HG02970 (cell line): ENCODE data around the gene METTL1.
"Not testable (repeated sequence)": the region's sequence is repeated elsewhere in the genome, so short reads cannot be mapped to it uniquely, and the experiment has no call there.

Source experiments
- ATAC-seq: cut with Tn5 transposase; IDR thresholded peaks from one replicate; pipeline ENCODE4 v1.9.1; 2021; ENCODE audit warnings: mild to moderate bottlenecking, moderate library complexity, moderate number of reproducible peaks; ENCODE audit not compliant: unreplicated experiment, low FRiP score

METTL1 gene

DNA sequence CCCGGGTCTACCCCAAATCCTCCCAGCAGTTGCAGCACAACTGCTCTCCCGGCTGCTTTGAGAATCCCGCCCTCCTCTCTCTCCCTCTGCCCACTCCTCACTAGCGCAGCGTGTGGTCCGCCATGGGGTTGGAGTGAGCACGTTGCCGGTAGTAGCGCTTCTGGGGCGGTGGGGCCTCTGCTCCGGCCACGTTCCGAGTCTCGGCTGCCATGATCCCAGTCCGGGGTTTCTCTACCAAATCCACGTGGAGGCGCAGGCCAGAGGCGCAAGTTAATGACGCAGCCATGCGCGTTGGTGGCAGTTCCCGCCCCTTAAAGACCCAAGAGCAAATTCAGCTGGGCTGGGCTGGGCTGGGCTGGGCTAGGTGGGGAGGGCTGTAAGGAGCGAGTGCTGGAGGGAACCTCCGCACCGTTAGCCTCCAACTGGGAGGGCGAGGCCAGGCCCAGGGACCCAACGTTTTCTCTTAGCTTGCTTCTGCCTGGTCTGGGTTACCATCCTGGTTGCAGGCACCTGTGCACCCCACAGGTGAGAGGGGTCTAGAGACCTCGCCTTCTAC lies at the start of gene METTL1:
Gene METTL1, minus strand, starts transcription at position 233 of the 556 bp plus-strand sequence. Its CDS starts 22 bp downstream, at position 211.
- peak; percentile 84 for ATAC-seq

GRCh38 chr12:57821015-57821414 lies 49.1 kb upstream of the METTL1 start:
- ATAC-seq = not testable (repeated sequence)

DNA sequence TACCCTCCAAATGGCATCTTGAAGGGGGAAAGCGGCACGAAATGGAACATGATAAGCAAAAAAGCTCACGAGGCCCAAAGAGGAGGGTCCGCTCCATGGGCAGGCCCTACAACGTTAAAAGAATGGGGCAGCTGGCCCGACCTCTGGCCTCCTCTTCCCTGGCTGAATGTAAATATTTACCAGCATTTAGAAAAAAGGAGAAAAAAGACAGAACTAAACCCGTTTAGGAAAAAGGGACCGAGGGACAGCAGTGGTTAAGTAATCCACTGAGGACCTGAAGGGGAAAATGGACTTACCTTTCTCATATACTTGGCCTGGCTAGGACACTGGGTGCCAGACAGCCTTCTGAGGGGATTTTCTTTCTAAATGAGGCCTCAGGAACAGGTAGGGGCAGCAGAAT lies 48.2 kb upstream of the METTL1 start:
- not testable (repeated sequence) for ATAC-seq

DNA sequence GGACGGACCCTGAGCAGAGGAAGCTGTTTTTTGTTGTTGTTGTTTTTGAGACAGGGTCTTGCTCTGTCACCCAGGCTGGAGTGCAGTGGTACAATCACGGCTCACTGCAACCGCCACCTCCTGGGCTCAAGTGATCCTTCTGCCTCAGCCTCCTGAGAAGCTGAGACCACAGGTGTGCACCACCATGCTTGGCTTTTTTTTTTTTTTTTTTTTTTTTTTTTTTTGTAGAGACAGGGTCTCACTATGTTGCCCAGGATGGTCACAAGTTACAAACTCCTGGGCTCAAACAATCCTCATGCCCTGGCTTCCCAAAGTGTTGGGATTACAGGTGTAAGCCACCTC lies 46.1 kb upstream of the METTL1 start:
- ATAC-seq = not testable (repeated sequence)

GRCh38 chr12:57817261-57817989 lies 45.5 kb upstream of the METTL1 start:
- ATAC-seq = no peak

GRCh38 chr12:57816855-57817151 lies 44.9 kb upstream of the METTL1 start:
- ATAC-seq = no peak

DNA sequence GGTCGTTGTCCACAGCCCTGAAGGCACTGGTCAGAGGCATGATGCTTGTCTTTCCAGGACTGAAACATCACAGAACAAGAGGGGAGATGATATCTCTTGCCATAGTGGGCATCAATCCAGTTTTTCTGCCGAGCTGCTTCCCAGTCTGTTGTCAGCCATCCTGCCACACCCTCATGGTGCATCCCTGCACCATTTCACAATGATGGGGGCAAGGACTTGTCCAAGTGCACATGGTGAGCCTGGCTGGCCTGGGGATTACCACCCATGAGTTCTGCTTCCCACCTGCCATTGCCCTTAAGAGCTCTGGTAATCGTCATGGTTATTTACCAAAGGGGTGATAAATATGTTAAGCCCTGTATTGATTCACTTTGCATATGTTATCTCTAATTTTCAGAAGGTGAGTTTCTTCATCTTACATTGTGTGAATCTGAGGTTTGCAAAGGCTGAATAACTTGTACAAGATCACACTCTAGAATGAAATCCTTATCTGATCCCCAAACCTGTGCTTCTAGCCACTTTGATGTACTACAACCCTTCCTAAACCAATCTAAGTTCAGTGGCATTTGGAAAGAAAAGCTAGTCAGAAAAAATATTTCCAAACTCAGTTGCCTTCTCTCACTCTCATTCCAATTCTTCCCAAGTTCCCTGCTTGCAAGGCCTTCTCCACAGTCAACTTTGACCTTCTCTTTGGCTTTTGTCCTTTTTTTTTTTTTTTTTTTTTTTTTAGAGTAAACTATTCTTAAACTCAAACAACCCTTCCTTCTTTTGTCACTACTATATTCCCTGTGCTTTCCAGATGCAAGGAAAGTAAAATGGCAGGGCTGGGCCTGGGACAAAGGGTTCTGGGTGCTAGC lies 44.3 kb upstream of the METTL1 start:
- no peak for ATAC-seq

- no peak for ATAC-seq
Observed at GRCh38 chr12:57815177-57816000, 43.5 kb upstream of the METTL1 start.

- no peak for ATAC-seq
Observed at GRCh38 chr12:57813971-57814772, 42.3 kb upstream of the METTL1 start.

DNA sequence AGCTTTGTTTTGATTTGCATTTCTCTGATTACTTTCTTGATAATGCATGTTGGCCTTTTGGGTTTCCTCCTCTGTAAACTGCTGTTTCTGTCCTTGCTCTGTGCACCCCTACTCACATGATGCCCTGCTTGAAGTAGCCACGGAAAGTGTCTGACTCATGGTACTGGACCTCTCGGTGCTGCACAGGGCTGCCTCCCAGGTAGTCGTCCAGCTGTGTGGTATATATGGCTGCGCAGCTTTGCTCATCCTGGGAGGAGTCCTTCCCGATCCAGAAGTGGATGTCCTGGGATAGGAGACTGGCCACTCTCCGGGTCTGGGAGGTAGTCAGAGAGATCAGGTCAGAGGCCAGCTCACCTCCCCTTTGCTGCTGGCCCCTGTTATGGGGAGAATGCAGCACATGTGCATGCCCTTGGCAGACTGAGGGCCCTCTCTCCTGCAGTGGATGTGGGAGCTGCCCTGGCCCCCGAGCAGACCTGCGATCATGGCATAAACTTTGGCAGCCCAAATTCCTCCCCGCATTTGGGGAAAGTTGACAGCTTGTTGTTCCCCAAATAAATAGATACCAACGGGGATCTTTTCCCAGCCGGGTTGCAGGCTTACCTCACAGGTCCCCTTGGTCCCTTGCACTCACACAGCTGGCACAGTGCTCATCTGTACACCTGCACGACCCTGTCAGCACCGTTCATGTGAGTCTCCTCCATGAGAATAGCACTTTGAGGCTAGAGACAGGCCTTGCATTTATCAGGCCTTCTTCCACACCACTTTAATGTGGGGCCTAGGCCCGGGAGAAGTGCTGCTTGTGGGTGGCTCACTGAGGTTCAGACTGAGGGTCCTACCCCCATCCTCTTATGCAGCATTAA lies 41.4 kb upstream of the METTL1 start:
- ATAC-seq = no peak

DNA sequence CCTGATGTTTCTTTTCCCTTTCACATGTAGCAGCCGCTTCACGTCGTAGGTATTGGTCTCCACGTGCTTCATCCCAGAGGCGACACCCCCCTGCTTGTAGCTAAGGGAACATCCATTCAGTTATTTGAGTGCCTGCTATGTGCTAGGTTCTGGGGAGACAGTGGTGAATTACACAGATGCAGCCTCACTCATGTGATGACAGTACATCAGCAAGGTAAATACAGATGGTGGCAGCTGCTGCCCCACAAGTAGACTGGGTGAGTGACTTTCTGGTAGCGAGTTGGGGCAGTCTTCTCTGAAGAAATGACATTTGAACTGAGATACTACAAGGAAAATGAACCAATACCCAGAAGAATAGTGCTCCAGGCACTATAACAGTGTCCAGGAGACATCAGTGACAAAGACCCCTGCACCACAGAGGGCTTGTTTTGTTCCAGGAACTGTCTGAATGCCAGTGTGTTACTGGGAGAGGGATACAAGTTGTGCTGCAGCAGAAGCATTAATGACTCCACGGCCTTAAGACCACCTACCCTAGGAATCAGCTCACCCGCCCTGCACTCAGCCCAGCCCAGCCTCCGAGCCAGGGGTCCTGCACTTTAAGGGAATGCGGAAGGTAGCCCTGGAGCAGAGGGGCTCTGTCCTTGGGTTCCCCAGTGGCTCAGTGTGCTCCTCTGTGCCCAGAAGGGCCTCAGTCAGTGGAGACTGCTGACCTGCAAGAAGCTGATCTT lies 39.3 kb upstream of the METTL1 start:
- ATAC-seq = no peak

GRCh38 chr12:57810450-57810849 lies 38.5 kb upstream of the METTL1 start:
- ATAC-seq = no peak

GRCh38 chr12:57809425-57809824 lies 37.5 kb upstream of the METTL1 start:
- no peak for ATAC-seq

DNA sequence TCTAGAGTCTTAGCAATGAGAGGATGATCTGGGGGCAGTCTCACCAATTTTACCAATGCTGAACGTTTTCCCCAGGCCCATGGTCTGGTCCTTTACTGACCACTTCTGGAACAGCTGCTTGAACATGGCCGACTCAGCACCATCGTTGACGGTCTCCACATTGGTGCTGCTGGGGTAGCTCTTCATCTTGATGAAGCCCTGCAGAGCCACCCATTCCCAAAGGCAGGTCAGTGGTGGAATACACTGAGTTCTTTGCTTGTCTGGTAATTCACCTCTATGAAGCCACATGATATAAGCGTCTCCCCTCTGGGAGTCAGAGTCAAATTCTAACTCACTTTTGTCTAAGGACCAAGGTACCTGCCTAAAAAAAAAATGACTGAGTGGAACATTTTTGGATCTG lies 36.4 kb upstream of the METTL1 start:
- ATAC-seq = no peak

DNA sequence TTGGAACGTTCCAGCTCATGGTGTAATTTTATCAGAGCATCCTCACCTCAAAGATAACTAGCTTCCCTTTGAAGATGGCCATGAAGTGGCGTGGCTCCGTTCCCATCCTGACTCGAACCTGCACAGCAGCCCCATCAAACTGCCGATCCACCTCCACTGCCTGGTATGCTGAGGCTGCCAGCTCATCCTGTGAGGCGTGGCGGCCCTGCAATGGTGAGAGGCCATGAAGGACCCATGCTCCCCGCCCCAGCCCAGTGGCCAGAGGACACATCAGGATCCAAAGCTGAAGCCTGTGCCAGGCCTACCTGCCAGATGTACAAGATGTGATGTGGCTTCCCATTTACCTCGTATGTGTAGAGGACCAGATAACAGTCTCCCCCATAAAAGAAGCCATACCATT lies 35.4 kb upstream of the METTL1 start:
- ATAC-seq = no peak

GRCh38 chr12:57806677-57807076 lies 34.8 kb upstream of the METTL1 start:
- no peak for ATAC-seq

- ATAC-seq = no peak
Observed at GRCh38 chr12:57803319-57803893, 31.5 kb upstream of the METTL1 start.

- ATAC-seq = no peak
Observed at GRCh38 chr12:57802607-57803006, 30.7 kb upstream of the METTL1 start.
